SU-DHL-6 (cell line): Measurements from ENCODE around the gene GLI2.

ENCODE experiments used
- H2AFZ ChIP-seq: fragments of 200-600 bp; sonication (generic); 2 replicates; pipeline ENCODE4 v1.6.1; 2014; ENCODE audit warnings: low read depth, mild to moderate bottlenecking, moderate library complexity, mixed read lengths, antibody characterized with exemption, low read length; ENCODE audit not compliant: severe bottlenecking
- H3F3A ChIP-seq: fragments of 200-600 bp; shearing (Covaris generic); 2 replicates; pipeline ENCODE4 v1.6.0; 2016; ENCODE audit warnings: antibody characterized with exemption, mild to moderate bottlenecking; ENCODE audit not compliant: insufficient read depth
- H3K27ac ChIP-seq: fragments of 200-600 bp; sonication (generic); 2 replicates; pipeline ENCODE4 v1.5.1; 2016; ENCODE audit warnings: low read depth, mild to moderate bottlenecking, low read length, moderate library complexity, mixed read lengths
- H3K27me3 ChIP-seq: fragments of 200-600 bp; sonication (generic), shearing (Covaris generic); 2 replicates; pipeline ENCODE4 v1.6.0; 2014; ENCODE audit warnings: mild to moderate bottlenecking, low read length
- H3K36me3 ChIP-seq: fragments of 200-600 bp; sonication (generic); 2 replicates; pipeline ENCODE4 v1.6.1; 2014; ENCODE audit warnings: mild to moderate bottlenecking, low read length, mixed read lengths
- H3K4me2 ChIP-seq: fragments of 300-600, 200-600 bp; shearing (Covaris generic), sonication (generic); 2 replicates; pipeline ENCODE4 v1.6.0; 2014; ENCODE audit warnings: low read length, low read depth, mild to moderate bottlenecking; ENCODE audit not compliant: poor library complexity, severe bottlenecking
- H3K4me3 ChIP-seq: fragments of 200-600 bp; sonication (generic); 2 replicates; pipeline ENCODE4 v1.5.1; 2014; ENCODE audit warnings: antibody characterized with exemption, low read length, mild to moderate bottlenecking, mixed read lengths; ENCODE audit not compliant: insufficient read depth, poor library complexity, severe bottlenecking
- H3K79me2 ChIP-seq: fragments of 200-600 bp; sonication (generic); 2 replicates; pipeline ENCODE4 v1.6.1; 2014; ENCODE audit warnings: mild to moderate bottlenecking, low read length, moderate library complexity; ENCODE audit not compliant: insufficient read depth
- H3K9ac ChIP-seq: fragments of 200-600 bp; sonication (generic); 2 replicates; pipeline ENCODE4 v1.7.0; 2014; ENCODE audit warnings: mild to moderate bottlenecking, low read length
- H3K9me2 ChIP-seq: fragments of 200-600 bp; sonication (generic); replicated peaks from 2 replicates; pipeline ENCODE4 v1.6.1; 2014; ENCODE audit warnings: low read length; ENCODE audit not compliant: insufficient read depth
- H3K9me3 ChIP-seq: fragments of 200-600 bp; sonication (generic); 2 replicates; pipeline ENCODE4 v1.6.1; 2014; ENCODE audit warnings: low read length, mixed read lengths; ENCODE audit not compliant: insufficient read depth
- H4K20me1 ChIP-seq: fragments of 200-600 bp; sonication (generic); 2 replicates; pipeline ENCODE4 v1.6.1; 2014; ENCODE audit warnings: low read depth, mild to moderate bottlenecking, antibody characterized with exemption, low read length, moderate library complexity, mixed read lengths
- CTCF ChIP-seq: fragments of 200-600 bp; sonication (generic); IDR thresholded peaks from one replicate; pipeline ENCODE4 v1.5.1; 2017; ENCODE audit warnings: antibody characterized with exemption, mild to moderate bottlenecking, low read length, moderate library complexity; ENCODE audit not compliant: insufficient read depth, poor library complexity, severe bottlenecking
- EZH2phosphoT487 ChIP-seq: fragments of 200-600 bp; sonication (generic), shearing (Covaris generic); conservative IDR thresholded peaks from 2 replicates; pipeline ENCODE4 v1.6.1; 2018; ENCODE audit warnings: mild to moderate bottlenecking, antibody characterized with exemption, low read length, moderate library complexity, mixed read lengths

GLI2 gene

DNA sequence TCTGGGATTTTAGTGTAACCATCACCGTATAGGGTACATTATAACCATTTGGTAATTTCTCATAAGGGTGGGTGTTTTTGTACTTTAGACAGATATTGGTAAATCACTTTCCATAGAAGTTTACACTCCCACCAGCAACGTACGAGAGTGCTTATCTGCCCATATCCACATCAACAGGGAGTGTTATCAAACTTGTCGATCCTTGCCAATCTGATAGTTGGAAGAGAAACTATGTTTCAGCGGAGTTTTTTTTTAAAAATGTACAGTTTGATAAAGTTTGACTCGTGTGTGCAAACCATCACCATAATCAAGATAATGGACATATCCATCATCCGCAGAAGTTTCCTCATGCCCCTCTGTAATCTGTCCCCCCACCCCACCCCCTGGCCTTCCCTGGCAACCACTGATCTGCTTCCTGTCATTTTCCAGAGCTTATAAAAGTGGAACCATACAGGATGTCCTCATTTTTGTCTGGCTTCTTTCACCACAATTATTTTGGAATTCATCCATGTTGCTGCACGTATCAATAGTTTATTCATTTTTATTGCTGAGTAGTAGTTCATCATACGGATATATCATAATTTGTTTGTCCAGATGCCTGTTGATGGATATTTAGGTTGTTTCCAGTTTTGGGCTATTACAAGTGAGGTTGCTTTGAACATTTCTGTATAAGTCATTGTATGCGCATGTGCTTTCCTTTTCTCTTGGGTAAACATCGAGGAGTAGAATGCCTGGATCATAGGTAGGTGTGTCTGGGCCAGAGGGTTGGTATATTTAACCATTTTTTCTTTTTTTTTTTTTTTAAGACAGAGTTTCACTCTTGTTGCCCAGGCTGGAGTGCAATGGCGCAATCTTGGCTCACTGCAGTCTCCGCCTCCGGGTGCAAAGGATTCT, 18.6 kb downstream of the GLI2 start:
- Histone ChIP-seq H2AFZ (no peak overlapping the region), H3K79me2 (no peaks in the 10 kb centered on the region), H3K27me3 (no peaks in the 10 kb centered on the region), H3K27ac (no peak overlapping the region), H3K4me3 (no peak overlapping the region), H3K9ac (no peak overlapping the region), H3K36me3 (no peaks in the 10 kb centered on the region), H3K9me2 (no peaks in the 10 kb centered on the region), H3K4me2 (no peak overlapping the region), H3F3A (no peaks in the 10 kb centered on the region), H4K20me1 (no peaks in the 10 kb centered on the region), H3K9me3 (no peaks in the 10 kb centered on the region)
- TF ChIP-seq CTCF: no peak
- no peak for TF ChIP-seq EZH2phosphoT487

DNA sequence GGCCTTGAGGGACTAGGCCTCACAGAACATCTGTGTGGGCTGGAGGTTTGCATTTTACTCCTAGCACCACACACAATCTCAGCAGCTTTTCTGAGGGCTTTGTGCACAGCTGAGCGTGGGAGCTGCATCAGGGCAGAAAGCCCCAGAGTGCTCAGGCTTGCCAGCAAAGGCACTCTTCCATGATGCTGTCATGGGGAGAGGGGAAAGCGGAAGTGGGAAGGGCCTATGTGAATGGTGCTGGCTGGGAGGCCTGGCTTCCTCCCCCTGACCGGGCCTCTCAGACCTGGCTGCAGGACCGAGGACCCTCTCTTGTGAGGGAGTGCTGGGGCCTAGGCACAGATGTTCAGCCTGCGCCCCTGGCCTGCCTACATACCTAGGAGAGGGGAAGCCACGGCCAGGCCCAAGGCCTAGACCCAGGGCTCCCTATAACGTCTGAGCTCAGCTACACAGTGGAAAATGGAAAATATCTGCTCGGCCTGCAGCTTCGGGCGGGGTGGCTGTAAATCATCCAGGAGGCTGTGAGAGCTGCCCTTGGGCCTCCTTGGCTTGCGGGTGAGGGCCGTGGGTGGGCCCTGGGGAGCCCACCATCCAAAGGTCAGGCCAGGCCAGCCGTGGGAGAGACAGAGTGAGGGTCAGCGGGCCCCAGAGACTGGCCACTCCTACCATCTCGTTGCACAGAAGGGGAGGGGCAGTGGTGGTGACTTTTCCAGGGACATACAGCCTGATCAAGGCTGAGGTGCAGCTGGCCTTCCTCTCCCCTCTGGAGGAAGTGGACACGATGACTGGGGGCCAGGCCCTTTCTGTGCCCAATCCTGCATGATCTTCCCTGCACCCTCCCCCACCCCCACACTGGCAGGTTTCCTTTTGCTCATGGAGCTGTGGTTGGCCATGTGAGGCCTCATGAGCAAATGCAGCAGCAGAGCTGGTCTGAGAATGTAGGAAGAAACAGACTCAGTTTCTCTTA, 22.8 kb downstream of the GLI2 start:
- Histone ChIP-seq H3K79me2 (no peaks in the 10 kb centered on the region), H3K36me3 (no peaks in the 10 kb centered on the region), H3K9me2 (no peaks in the 10 kb centered on the region), H3K27me3 (no peaks in the 10 kb centered on the region), H3K4me2 (no peak overlapping the region), H3K4me3 (no peak overlapping the region), H3K27ac (no peak overlapping the region), H4K20me1 (no peaks in the 10 kb centered on the region), H3K9ac (no peak overlapping the region), H3K9me3 (no peaks in the 10 kb centered on the region), H3F3A (no peaks in the 10 kb centered on the region), H2AFZ (no peak overlapping the region)
- TF ChIP-seq EZH2phosphoT487 (no peak), CTCF (no peak)

GRCh38 chr2:120759543-120760331, 24.1 kb downstream of the GLI2 start:
- H3K9me2 ChIP-seq: no peaks in the 10 kb centered on the region
- H3F3A ChIP-seq: no peaks in the 10 kb centered on the region
- no peak for TF ChIP-seq CTCF
- no peak for TF ChIP-seq EZH2phosphoT487
- no peaks in the 10 kb centered on the region for H3K27me3 ChIP-seq
- H2AFZ ChIP-seq: no peak overlapping the region
- no peak overlapping the region for H3K4me3 ChIP-seq
- no peak overlapping the region for H3K4me2 ChIP-seq
- no peaks in the 10 kb centered on the region for H4K20me1 ChIP-seq
- no peak overlapping the region for H3K27ac ChIP-seq
- H3K79me2 ChIP-seq: no peaks in the 10 kb centered on the region
- H3K9ac ChIP-seq: no peak overlapping the region
- no peaks in the 10 kb centered on the region for H3K36me3 ChIP-seq
- H3K9me3 ChIP-seq: no peaks in the 10 kb centered on the region
